DOHH2 (cell line): ENCODE measurements around the gene PHLPP1.

Experiments used
- CTCF ChIP-seq: fragments of 200-600 bp; sonication (generic); IDR thresholded peaks from one replicate; pipeline ENCODE4 v1.5.1; 2014; ENCODE audit warnings: antibody characterized with exemption, mild to moderate bottlenecking, low read depth, low read length; ENCODE audit not compliant: poor library complexity, severe bottlenecking
- EZH2phosphoT487 ChIP-seq: fragments of 200-600 bp; sonication (generic); IDR thresholded peaks from 2 replicates; pipeline ENCODE4 v1.6.1; 2017; ENCODE audit warnings: borderline replicate concordance, mild to moderate bottlenecking, antibody characterized with exemption, low read length, moderate library complexity, mixed read lengths

- no peak for TF ChIP-seq CTCF
- TF ChIP-seq EZH2phosphoT487 = no peak
Measured at GRCh38 chr18:62847081-62847480, 131.7 kb downstream of the PHLPP1 start.
